Naive thymus-derived CD4-positive, alpha-beta T cell (primary cell): ENCODE data around the gene SLC10A6. TPM values are rescaled to one million over a fixed set of nuclear protein-coding genes. Genes with fewer than 3 reads are reported as not detected.

Source experiments
- ATAC-seq: fragments of 150-1000 bp; cut with Tn5 transposase; 2 replicates; pipeline ENCODE4 v1.10.0; 2021; ENCODE audit warnings: mild to moderate bottlenecking, moderate library complexity
- CTCF ChIA-PET: fragments of 350-600 bp; sonication (Branson Sonifier 250); formaldehyde crosslinking; loops from one replicate; lab custom pipeline; 2021; ENCODE audit warnings: antibody characterized with exemption; lab: Charles Lee
- POLR2A ChIA-PET: fragments of 350-600 bp; sonication (Branson Sonifier 250); formaldehyde crosslinking; loops from one replicate; lab custom pipeline; 2021; ENCODE audit warnings: antibody characterized with exemption, inconsistent platforms; lab: Charles Lee
- DNase-seq, 9 donors: peaks; one replicate each; pipeline versions ENCODE4 v3.0.0 to v3.0.0-alpha.2; 2020 to 2022; ENCODE audit warnings: mixed read lengths in 1 of 9
- H3K27ac ChIP-seq: one replicate; pipeline ENCODE4 v1.7.0; 2013; ENCODE audit warnings: mild to moderate bottlenecking, low read depth, low read length, moderate library complexity
- H3K27me3 ChIP-seq, 2 donors: one replicate each; pipeline ENCODE4 v1.7.0; 2013; ENCODE audit warnings: low read length in 2 of 2, mild to moderate bottlenecking in 2 of 2, moderate library complexity in 2 of 2; ENCODE audit not compliant: control insufficient read depth in 2 of 2, insufficient read depth in 2 of 2
- H3K36me3 ChIP-seq, 3 experiments: 1 replicate in 2 of 3; 2 replicates in 1 of 3; pipeline ENCODE4 v1.7.0; 2013; ENCODE audit warnings: low read length in 3 of 3, mild to moderate bottlenecking in 3 of 3, moderate library complexity in 1 of 3; ENCODE audit not compliant: insufficient read depth in 3 of 3, control insufficient read depth in 2 of 3
- H3K4me1 ChIP-seq, 2 donors: one replicate each; pipeline ENCODE4 v1.7.0; 2013; ENCODE audit warnings: low read length in 2 of 2, mild to moderate bottlenecking in 2 of 2, moderate library complexity in 1 of 2; ENCODE audit not compliant: control insufficient read depth in 2 of 2, insufficient read depth in 2 of 2
- H3K4me3 ChIP-seq: 2 replicates; pipeline ENCODE4 v1.7.0; 2013; ENCODE audit warnings: mild to moderate bottlenecking, low read length
- H3K9me3 ChIP-seq, 3 experiments: 1 replicate in 2 of 3; 2 replicates in 1 of 3; pipeline ENCODE4 v1.7.0; 2013; ENCODE audit warnings: low read length in 3 of 3; ENCODE audit not compliant: control insufficient read depth in 2 of 3
- H3K27ac Mint-ChIP-seq, 9 donors: one replicate each; pipeline ENCODE4 v1.8.0; 2020 to 2022; ENCODE audit warnings: mixed read lengths in 9 of 9, mild to moderate bottlenecking in 8 of 9, moderate library complexity in 5 of 9, inconsistent platforms in 2 of 9
- H3K27me3 Mint-ChIP-seq, 5 donors: one replicate each; pipeline ENCODE4 v1.8.0; 2021 to 2022; ENCODE audit warnings: mixed read lengths in 5 of 5, mild to moderate bottlenecking in 1 of 5
- H3K36me3 Mint-ChIP-seq, 5 donors: one replicate each; pipeline ENCODE4 v1.8.0; 2020 to 2022; ENCODE audit warnings: mixed read lengths in 5 of 5, mild to moderate bottlenecking in 3 of 5, inconsistent platforms in 1 of 5
- H3K4me1 Mint-ChIP-seq, 7 donors: one replicate each; pipeline ENCODE4 v1.8.0; 2020 to 2022; ENCODE audit warnings: mixed read lengths in 7 of 7, mild to moderate bottlenecking in 3 of 7, inconsistent platforms in 1 of 7
- H3K4me3 Mint-ChIP-seq, 10 donors: one replicate each; pipeline ENCODE4 v1.8.0; 2020 to 2022; ENCODE audit warnings: mild to moderate bottlenecking in 10 of 10, mixed read lengths in 10 of 10, moderate library complexity in 6 of 10, inconsistent platforms in 2 of 10
- H3K9me3 Mint-ChIP-seq, 11 donors: one replicate each; pipeline ENCODE4 v1.8.0; 2020 to 2022; ENCODE audit warnings: mixed read lengths in 11 of 11, mild to moderate bottlenecking in 4 of 11, inconsistent platforms in 1 of 11, moderate library complexity in 1 of 11
- intact Hi-C, 2 donors: fragments of 100-400 bp; cut with micrococcal nuclease; formaldehyde crosslinking; loops; one replicate each; pipeline ENCODE4 v1.15.1; 2023
- polyA plus RNA-seq, 2 donors: library from polyadenylated mRNA; unstranded; fragments of 300-500 nt; fragmentation: Illumina TruSeq; gene quantifications; one replicate each; pipeline ENCODE4 v1.2.3, GENCODE V29; 2021
- total RNA-seq, 6 experiments: library from RNA in 5 of 6; stranded (reverse) in 5 of 6; gene quantifications; 1 replicate in 5 of 6; 2 replicates in 1 of 6; pipeline ENCODE4 v1.2.3 and lab custom pipeline; 2021 to 2026

Gene SLC10A6
- total and polyA plus RNA-seq, 7 experiments from 2014 or later = 0.24 TPM; not detected in 6

GRCh38 chr4:86853209-86853608 lies 4.0 kb upstream of the SLC10A6 start:
- Mint-ChIP-seq H3K9me3 (no peaks in the 10 kb centered on the region), H3K4me3 (no peak overlapping the region), H3K27me3 (peaks cover 0 to 7% (median 0%) of the 10 kb centered on the region in 5 donors), H3K27ac (no peak overlapping the region), H3K36me3 (peaks cover 0 to 3% (median 0%) of the 10 kb centered on the region in 5 donors), H3K4me1 (peaks cover 0 to 2% (median 0%) of the 10 kb centered on the region in 7 donors)
- H3K9me3 ChIP-seq = no peaks in the 10 kb centered on the region
- CTCF ChIA-PET = no interaction called here
- no peaks in the 10 kb centered on the region for H3K36me3 ChIP-seq
- POLR2A ChIA-PET = no interaction called here
- H3K4me1 ChIP-seq = no peaks in the 10 kb centered on the region
- no peaks in the 10 kb centered on the region for H3K27me3 ChIP-seq
- no peak overlapping the region for H3K27ac ChIP-seq
- H3K4me3 ChIP-seq = no peak overlapping the region
- intact Hi-C loops = no loop called here
- DNase-seq (no peak), ATAC-seq (no peak)

- POLR2A ChIA-PET = no interaction called here
- ATAC-seq (no peak), DNase-seq (no peak)
- CTCF ChIA-PET = no interaction called here
- Mint-ChIP-seq H3K4me1 (no peaks in the 10 kb centered on the region), H3K27ac (no peak overlapping the region), H3K27me3 (peaks cover 0 to 8% (median 5%) of the 10 kb centered on the region in 5 donors), H3K9me3 (no peaks in the 10 kb centered on the region), H3K4me3 (no peak overlapping the region), H3K36me3 (no peaks in the 10 kb centered on the region)
- no peaks in the 10 kb centered on the region for H3K27me3 ChIP-seq
- no peak overlapping the region for H3K4me3 ChIP-seq
- H3K4me1 ChIP-seq = no peaks in the 10 kb centered on the region
- no peaks in the 10 kb centered on the region for H3K9me3 ChIP-seq
- no peak overlapping the region for H3K27ac ChIP-seq
- intact Hi-C loops = no loop called here
- H3K36me3 ChIP-seq = no peaks in the 10 kb centered on the region
Measured at GRCh38 chr4:86848136-86848535, 1.0 kb downstream of the SLC10A6 start.

- Histone ChIP-seq H3K9me3 (no peaks in the 10 kb centered on the region), H3K27ac (no peak overlapping the region), H3K36me3 (no peaks in the 10 kb centered on the region), H3K27me3 (no peaks in the 10 kb centered on the region), H3K4me1 (no peaks in the 10 kb centered on the region), H3K4me3 (no peak overlapping the region)
- ATAC-seq (no peak), DNase-seq (no peak)
- Mint-ChIP-seq H3K36me3 (no peaks in the 10 kb centered on the region), H3K4me1 (no peaks in the 10 kb centered on the region), H3K27ac (no peak overlapping the region), H3K27me3 (peaks cover 0 to 11% (median 5%) of the 10 kb centered on the region in 5 donors), H3K4me3 (no peak overlapping the region), H3K9me3 (no peaks in the 10 kb centered on the region)
- POLR2A ChIA-PET = no interaction called here
- intact Hi-C loops = no loop called here
- CTCF ChIA-PET = no interaction called here
Measured at GRCh38 chr4:86847571-86847970, 1.6 kb downstream of the SLC10A6 start.

- Mint-ChIP-seq H3K27me3 (peaks cover 0 to 11% (median 5%) of the 10 kb centered on the region in 5 donors), H3K4me1 (no peaks in the 10 kb centered on the region), H3K36me3 (no peaks in the 10 kb centered on the region)
Measured at GRCh38 chr4:86846921-86847320, 2.3 kb downstream of the SLC10A6 start.

GRCh38 chr4:86845593-86845992 lies 3.6 kb downstream of the SLC10A6 start:
- H3K4me1 Mint-ChIP-seq = no peaks in the 10 kb centered on the region
- intact Hi-C loops = no loop called here
- ChIA-PET POLR2A (no interaction called here), CTCF (no interaction called here)
- no peaks in the 10 kb centered on the region for H3K36me3 Mint-ChIP-seq
- DNase-seq = no peak
- no peak overlapping the region for H3K4me3 Mint-ChIP-seq
- no peaks in the 10 kb centered on the region for H3K36me3 ChIP-seq
- no peaks in the 10 kb centered on the region for H3K9me3 ChIP-seq
- H3K27ac Mint-ChIP-seq = no peak overlapping the region
- no peak overlapping the region for H3K4me3 ChIP-seq
- no peaks in the 10 kb centered on the region for H3K9me3 Mint-ChIP-seq
- no peaks in the 10 kb centered on the region for H3K4me1 ChIP-seq
- peaks cover 0 to 11% (median 5%) of the 10 kb centered on the region in 5 donors for H3K27me3 Mint-ChIP-seq
- no peaks in the 10 kb centered on the region for H3K27me3 ChIP-seq
- no peak for ATAC-seq
- no peak overlapping the region for H3K27ac ChIP-seq

More at GRCh38 chr4:86846921-86847320, 2.3 kb downstream of the SLC10A6 start:
- H3K27ac ChIP-seq = no peak overlapping the region
- no peaks in the 10 kb centered on the region for H3K27me3 ChIP-seq
- ATAC-seq = no peak
- intact Hi-C loops = no loop called here
- no peak for DNase-seq
- no peak overlapping the region for H3K4me3 ChIP-seq
- H3K9me3 ChIP-seq = no peaks in the 10 kb centered on the region
- H3K4me3 Mint-ChIP-seq = no peak overlapping the region
- no peaks in the 10 kb centered on the region for H3K36me3 ChIP-seq
- no peak overlapping the region for H3K27ac Mint-ChIP-seq
- ChIA-PET CTCF (no interaction called here), POLR2A (no interaction called here)
- H3K4me1 ChIP-seq = no peaks in the 10 kb centered on the region
- H3K9me3 Mint-ChIP-seq = no peaks in the 10 kb centered on the region

GRCh38 chr4:86841309-86841708 lies 7.9 kb downstream of the SLC10A6 start:
- Mint-ChIP-seq H3K36me3 (no peaks in the 10 kb centered on the region), H3K27me3 (peaks cover 0 to 11% (median 4%) of the 10 kb centered on the region in 5 donors), H3K9me3 (no peaks in the 10 kb centered on the region), H3K4me1 (no peaks in the 10 kb centered on the region), H3K4me3 (no peak overlapping the region), H3K27ac (no peak overlapping the region)
- Histone ChIP-seq H3K27me3 (no peaks in the 10 kb centered on the region), H3K4me1 (no peaks in the 10 kb centered on the region), H3K36me3 (no peaks in the 10 kb centered on the region), H3K9me3 (no peaks in the 10 kb centered on the region), H3K27ac (no peak overlapping the region), H3K4me3 (no peak overlapping the region)
- DNase-seq (no peak), ATAC-seq (no peak)
- ChIA-PET CTCF (no interaction called here), POLR2A (no interaction called here)
- intact Hi-C loops = no loop called here

- no peaks in the 10 kb centered on the region for H3K9me3 ChIP-seq
- no peak for ATAC-seq
- no peaks in the 10 kb centered on the region for H3K36me3 Mint-ChIP-seq
Measured at GRCh38 chr4:86840858-86841257, 8.3 kb downstream of the SLC10A6 start.

More at GRCh38 chr4:86840858-86841257, 8.3 kb downstream of the SLC10A6 start:
- intact Hi-C loops = no loop called here
- Mint-ChIP-seq H3K27me3 (peaks cover 0 to 11% (median 4%) of the 10 kb centered on the region in 5 donors), H3K27ac (no peak overlapping the region), H3K9me3 (no peaks in the 10 kb centered on the region), H3K4me1 (no peaks in the 10 kb centered on the region), H3K4me3 (no peak overlapping the region)
- no peak for DNase-seq
- H3K27me3 ChIP-seq = no peaks in the 10 kb centered on the region
- no peaks in the 10 kb centered on the region for H3K36me3 ChIP-seq
- ChIA-PET CTCF (no interaction called here), POLR2A (no interaction called here)
- H3K4me1 ChIP-seq = no peaks in the 10 kb centered on the region
- no peak overlapping the region for H3K27ac ChIP-seq
- H3K4me3 ChIP-seq = no peak overlapping the region
